BE2C (cell line): ENCODE results near the gene SLC30A3.
A peak's percentile ranks its signal among the peaks of the same experiment; 100 is the strongest.

Experiments
- DNase-seq: peaks from one replicate; pipeline ENCODE4 v3.0.0-alpha.2; 2020
- H3K27me3 ChIP-seq: fragments of 250-450 bp; sonication (Bioruptor Pico); 2 replicates; pipeline ENCODE4 v1.5.1; 2020; ENCODE audit warnings: mild to moderate bottlenecking
- H3K36me3 ChIP-seq: fragments of 250-450 bp; sonication (Bioruptor Pico); 2 replicates; pipeline ENCODE4 v1.5.1; 2020; ENCODE audit warnings: mild to moderate bottlenecking
- H3K4me1 ChIP-seq: fragments of 250-450 bp; sonication (Bioruptor Pico); 2 replicates; pipeline ENCODE4 v1.5.1; 2020
- H3K4me3 ChIP-seq: 2 replicates; pipeline ENCODE4 v1.5.1; 2011; ENCODE audit warnings: low read depth, low read length
- H3K9me3 ChIP-seq: fragments of 250-450 bp; sonication (Bioruptor Pico); 2 replicates; pipeline ENCODE4 v1.5.1; 2020
- CTCF ChIP-seq: IDR thresholded peaks from 2 replicates; pipeline ENCODE4 v1.5.1; 2012; ENCODE audit warnings: mild to moderate bottlenecking, low read depth, low read length

SLC30A3 gene

DNA sequence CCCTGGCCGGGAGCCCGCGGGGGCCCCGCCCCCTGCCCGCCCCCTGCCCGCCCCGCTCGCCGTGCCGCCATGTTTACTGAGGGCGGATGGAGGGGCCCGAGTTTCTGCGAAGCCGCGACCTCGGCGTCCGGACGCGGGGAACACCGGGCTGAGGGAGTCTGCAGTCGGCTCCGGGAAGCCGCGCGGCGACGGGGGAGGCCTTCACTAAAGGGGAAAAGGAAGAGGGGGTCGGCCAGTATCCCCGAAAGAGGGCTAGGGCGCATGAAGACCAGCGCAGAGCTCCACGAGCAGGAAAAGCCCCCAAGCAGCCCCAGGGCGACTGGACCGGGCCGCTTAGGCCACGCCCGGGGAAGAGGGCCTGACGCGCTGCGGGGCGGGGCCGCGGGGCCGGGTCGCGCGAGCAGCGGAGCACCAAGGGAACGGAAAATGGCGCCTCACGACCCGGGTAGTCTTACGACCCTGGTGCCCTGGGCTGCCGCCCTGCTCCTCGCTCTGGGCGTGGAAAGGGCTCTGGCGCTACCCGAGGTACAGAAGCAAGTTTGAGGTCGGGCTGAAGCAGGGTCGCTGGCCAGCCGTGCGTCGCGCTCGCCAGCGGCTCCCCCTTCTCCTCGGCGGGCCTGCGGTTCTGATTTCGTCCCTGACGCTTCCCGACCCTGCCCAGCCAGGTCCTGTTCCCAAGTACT is 50.8 kb downstream of the SLC30A3 start, which contains the start of the genes ATRAID and SLC5A6:
Gene ATRAID, plus strand, starts transcription at position 99 of the 683 bp plus-strand sequence. Its CDS starts 328 bp downstream, at position 427.
Gene SLC5A6, minus strand, starts transcription at position 326 of the 683 bp plus-strand sequence. CDS start 4,618 bp downstream, outside the sequence.
- Histone ChIP-seq H3K36me3 (peaks cover 42% of the 10 kb centered on the region), H3K27me3 (no peaks in the 10 kb centered on the region), H3K4me3 (peak within 1 kb of the TSS; percentile 77), H3K9me3 (no peaks in the 10 kb centered on the region), H3K4me1 (peaks cover 4% of the 10 kb centered on the region; the same call in 1 of the 2 replicates)
- TF ChIP-seq CTCF = no peak
- DNase-seq = peak; percentile 95

DNA sequence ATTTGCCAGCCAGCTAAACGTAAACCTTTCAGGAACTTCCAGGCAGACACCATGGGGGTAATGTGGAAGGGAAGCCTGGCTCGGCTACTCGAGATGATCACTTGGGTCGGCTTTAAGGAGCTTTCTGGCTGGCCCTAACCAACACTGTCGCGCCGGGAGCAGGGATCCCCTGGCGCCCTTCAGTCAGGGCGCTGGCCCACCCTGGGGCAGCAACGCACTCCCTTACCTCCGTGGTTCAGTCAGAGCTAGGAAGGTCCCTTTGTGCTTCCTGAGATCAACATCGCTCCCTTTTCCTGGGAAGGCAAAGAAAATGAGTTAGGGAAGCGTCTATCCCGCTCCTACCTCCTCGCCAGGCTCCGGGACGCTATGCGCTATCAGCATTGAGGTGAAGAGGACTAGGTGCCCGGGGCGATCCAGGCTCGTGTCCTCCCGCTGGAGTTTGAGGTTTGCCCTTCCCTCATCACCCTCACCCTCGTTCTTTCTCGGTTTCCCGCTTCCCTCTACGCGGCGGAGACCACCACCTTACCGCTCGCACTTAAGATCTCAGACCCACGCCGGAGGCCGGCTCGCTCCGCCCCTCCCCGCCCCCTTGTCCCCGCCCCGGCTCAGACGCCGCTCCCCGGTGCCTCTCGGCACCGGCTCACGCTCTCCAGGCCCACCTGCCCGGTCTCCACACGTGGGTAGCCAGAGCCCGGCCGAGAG is 51.5 kb downstream of the SLC30A3 start:
- no peak for TF ChIP-seq CTCF
- H3K4me3 ChIP-seq = peak overlapping the region; percentile 77
- no peak for DNase-seq
- H3K27me3 ChIP-seq = no peaks in the 10 kb centered on the region
- no peaks in the 10 kb centered on the region for H3K9me3 ChIP-seq
- H3K36me3 ChIP-seq = peaks cover 43% of the 10 kb centered on the region
- H3K4me1 ChIP-seq = peaks cover 4% of the 10 kb centered on the region; the same call in 1 of the 2 replicates

DNA sequence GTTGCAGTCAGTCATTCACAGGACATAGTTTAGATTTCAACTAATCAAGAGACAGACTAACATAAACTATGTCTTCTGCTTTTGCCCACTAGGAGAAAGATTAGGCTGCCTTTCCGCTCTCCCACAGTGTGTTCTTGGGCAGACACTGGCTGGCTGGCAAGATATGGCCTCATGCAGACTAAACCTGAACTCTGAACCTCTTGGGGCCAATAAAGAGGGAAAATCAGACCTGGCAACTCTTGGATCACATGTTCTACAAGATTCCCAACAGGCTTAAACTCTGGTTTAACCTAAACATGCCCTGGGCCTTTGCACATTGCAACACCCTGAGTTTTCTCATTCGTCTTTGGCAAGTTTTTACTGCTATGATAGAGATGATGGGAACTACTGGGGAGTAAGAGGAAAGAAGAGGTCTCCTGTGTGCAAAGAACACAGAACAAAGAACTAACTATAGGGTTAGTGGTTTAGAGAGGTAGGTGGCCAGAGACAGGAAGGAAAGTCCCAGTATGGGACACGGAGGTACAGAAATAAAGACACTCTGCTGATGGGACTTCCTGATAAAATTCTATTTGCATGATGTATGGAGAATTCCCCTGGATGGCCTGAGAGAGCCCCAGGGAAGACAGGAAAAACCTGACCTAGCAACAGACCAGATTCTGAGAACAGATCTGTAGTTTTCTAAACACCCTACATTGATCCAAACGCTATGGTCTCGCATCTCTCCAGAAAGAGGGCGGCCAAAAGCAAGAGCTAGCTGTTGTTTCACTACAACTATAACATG is 53.0 kb downstream of the SLC30A3 start:
- no peak overlapping the region for H3K4me3 ChIP-seq
- H3K9me3 ChIP-seq = no peaks in the 10 kb centered on the region
- H3K27me3 ChIP-seq = no peaks in the 10 kb centered on the region
- H3K36me3 ChIP-seq = peaks cover 52% of the 10 kb centered on the region
- H3K4me1 ChIP-seq = peaks cover 4% of the 10 kb centered on the region; the same call in 1 of the 2 replicates
- TF ChIP-seq CTCF = no peak
- DNase-seq = no peak

DNA sequence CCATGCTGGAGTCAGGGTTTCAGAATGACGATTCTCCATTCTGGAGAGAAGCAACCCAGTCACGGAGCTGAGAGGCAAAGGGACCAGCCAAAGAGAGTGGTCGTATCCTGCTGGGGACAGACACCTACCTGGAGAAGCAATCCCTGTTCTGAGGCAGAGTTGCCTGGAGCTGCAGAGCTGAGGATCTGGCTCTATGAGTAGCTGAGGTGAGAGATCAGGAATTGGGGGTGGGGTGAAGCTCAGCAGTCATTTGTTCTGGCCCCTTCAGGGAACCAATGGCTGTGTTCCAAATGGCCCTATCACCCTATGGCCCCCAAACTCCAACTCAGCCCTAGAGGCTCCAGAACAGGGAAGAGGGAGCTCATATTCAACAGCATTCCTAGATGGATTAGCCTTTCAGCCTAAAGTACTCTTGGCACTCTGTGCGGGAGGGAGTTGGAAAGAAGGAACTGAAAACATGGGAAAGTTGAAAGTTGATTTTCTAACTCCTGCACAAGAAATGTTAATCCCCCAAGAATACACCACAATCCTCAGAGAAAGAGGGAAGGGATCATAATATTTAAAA is 54.3 kb downstream of the SLC30A3 start:
- Histone ChIP-seq H3K36me3 (peaks cover 61% of the 10 kb centered on the region), H3K27me3 (no peaks in the 10 kb centered on the region), H3K9me3 (no peaks in the 10 kb centered on the region), H3K4me3 (no peak overlapping the region), H3K4me1 (peaks cover 4% of the 10 kb centered on the region; the same call in 1 of the 2 replicates)
- DNase-seq = no peak
- TF ChIP-seq CTCF = no peak

GRCh38 chr2:27206346-27206745 is 56.5 kb downstream of the SLC30A3 start:
- no peak for DNase-seq
- no peaks in the 10 kb centered on the region for H3K27me3 ChIP-seq
- H3K4me1 ChIP-seq = peaks cover 4% of the 10 kb centered on the region; the same call in 1 of the 2 replicates
- TF ChIP-seq CTCF = no peak
- H3K36me3 ChIP-seq = peaks cover 77% of the 10 kb centered on the region
- no peak overlapping the region for H3K4me3 ChIP-seq
- H3K9me3 ChIP-seq = no peaks in the 10 kb centered on the region
